DOHH2 (cell line): ENCODE results near the gene OR8B2.

ENCODE experiments used
- EZH2phosphoT487 ChIP-seq: fragments of 200-600 bp; sonication (generic); IDR thresholded peaks from 2 replicates; pipeline ENCODE4 v1.6.1; 2017; ENCODE audit warnings: borderline replicate concordance, mild to moderate bottlenecking, antibody characterized with exemption, low read length, moderate library complexity, mixed read lengths
- TF ChIP-seq, protein P1 (sequence below): fragments of 200-600 bp; sonication (generic); IDR thresholded peaks from one replicate; pipeline ENCODE4 v1.5.1; 2014; ENCODE audit warnings: antibody characterized with exemption, mild to moderate bottlenecking, low read depth, low read length; ENCODE audit not compliant: poor library complexity, severe bottlenecking

DNA sequence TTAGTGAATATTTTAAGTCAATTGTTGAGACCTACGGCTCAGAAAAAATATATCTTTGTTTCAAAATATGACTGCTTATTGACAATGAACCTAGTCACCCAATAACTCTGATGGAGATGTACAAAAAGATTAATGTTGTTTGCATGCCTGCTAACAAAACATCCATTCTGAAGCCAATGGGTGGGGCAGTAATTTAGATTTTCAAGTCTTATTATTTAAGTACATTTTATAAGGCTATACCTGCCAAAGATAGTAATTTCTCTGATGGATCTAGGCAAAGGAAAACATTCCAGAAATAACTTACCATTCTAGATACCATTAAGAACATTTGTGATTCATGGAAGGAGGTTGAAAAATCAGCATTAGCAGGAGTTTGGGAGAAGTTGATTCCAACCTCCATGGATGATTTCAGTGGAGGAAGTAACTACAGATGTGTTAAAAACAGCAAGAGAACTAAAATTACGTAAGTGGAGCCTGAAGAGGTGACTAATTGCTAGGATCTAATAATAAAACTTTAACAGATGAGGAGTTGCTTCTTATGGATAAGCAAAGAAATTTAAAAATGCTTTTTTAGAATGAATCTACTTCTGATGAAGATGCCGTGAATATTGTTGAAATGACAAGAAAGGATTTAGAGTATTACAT lies 37.9 kb downstream of the OR8B2 start:
- TF ChIP-seq, protein P1, sequence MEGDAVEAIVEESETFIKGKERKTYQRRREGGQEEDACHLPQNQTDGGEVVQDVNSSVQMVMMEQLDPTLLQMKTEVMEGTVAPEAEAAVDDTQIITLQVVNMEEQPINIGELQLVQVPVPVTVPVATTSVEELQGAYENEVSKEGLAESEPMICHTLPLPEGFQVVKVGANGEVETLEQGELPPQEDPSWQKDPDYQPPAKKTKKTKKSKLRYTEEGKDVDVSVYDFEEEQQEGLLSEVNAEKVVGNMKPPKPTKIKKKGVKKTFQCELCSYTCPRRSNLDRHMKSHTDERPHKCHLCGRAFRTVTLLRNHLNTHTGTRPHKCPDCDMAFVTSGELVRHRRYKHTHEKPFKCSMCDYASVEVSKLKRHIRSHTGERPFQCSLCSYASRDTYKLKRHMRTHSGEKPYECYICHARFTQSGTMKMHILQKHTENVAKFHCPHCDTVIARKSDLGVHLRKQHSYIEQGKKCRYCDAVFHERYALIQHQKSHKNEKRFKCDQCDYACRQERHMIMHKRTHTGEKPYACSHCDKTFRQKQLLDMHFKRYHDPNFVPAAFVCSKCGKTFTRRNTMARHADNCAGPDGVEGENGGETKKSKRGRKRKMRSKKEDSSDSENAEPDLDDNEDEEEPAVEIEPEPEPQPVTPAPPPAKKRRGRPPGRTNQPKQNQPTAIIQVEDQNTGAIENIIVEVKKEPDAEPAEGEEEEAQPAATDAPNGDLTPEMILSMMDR = no peak
- TF ChIP-seq EZH2phosphoT487 = no peak
